Measurements from ENCODE around the gene MAP2K7.
A peak's percentile ranks its signal among the peaks of the same experiment; 100 is the strongest.

The MAP2K7 gene

DNA sequence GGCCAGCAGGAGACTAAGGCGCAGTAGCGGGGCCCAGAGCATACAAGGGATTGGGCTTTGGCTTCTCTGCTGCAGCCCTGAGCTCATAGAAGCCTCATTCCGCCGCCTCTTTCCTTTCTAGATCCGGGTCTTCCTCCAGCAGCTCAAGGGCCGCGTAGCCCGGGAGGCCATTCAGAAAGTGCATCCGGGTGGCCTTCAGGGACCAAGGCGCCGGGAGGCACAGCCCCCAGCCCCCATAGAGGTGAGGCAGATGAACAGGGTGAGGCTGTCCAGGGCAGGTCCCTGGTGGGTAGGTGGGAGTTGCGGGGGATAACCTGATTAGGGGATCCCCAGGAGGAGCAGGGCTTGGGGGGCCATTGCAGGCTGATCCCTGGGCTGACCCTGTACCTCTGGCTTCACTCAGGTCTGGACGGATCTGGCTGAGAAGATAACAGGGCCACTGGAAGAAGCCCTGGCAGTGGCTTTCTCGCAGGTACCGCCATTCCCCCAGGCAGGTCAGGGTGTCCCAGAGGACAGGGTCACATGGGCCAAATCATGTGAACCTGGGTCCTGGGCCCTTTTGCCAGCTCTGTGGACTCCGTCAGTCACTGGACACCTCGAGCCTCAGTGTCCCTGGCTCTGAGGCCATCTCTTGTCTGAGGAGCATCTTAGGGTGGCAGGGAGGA is 17.8 kb downstream of the MAP2K7 start:
- H3K9ac ChIP-seq (ENCODE audit: low read length): peak overlapping the region; percentile 59
- peak overlapping the region; percentile 6 for H3K4me3 ChIP-seq (ENCODE audit: low read length)

DNA sequence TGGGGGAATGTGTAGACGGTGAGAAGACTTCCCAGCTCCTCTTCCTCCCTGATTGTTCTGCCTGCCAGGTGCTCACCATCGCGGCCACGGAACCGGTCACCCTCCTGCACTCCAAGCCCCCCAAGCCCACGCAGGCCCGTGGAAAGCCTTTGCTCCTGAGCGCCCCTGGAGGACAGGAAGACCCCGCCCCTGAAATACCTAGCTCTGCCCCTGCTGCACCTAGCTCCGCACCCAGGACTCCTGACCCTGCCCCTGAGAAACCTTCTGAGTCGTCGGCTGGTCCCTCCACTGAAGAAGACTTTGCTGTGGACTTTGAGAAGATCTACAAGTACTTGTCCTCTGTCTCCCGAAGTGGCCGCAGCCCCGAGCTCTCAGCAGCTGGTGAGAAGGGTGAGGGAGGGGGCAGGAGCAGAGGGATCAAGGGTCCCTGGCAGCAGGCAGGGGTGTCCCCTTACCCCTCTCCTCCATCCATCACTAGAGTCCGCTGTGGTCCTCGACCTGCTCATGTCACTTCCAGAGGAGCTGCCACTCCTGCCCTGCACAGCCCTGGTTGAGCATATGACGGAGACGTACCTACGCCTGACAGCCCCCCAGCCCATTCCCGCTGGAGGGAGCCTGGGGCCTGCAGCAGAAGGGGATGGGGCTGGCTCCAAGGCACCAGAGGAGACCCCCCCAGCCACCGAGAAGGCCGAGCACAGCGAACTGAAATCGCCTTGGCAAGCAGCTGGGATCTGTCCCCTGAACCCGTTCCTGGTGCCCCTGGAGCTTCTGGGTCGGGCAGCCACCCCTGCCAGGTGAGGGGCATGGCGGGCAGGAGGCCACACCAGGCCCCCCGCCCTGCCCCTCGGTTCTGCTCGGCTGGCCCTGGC is 18.5 kb downstream of the MAP2K7 start:
- H3K36me3 ChIP-seq (ENCODE audit: control insufficient read depth, insufficient read depth, low read length): no peaks in the 10 kb centered on the region
- H3K9ac ChIP-seq (ENCODE audit: low read length): peak overlapping the region; percentile 59
- H3K4me1 ChIP-seq (ENCODE audit: control insufficient read depth, insufficient read depth, low read length): peaks cover 38% of the 10 kb centered on the region
- H3K9me3 ChIP-seq (ENCODE audit: control insufficient read depth, low read length): no peaks in the 10 kb centered on the region
- H3K27me3 ChIP-seq (ENCODE audit: control insufficient read depth, insufficient read depth, low read length): peaks cover 25% of the 10 kb centered on the region
- H3K4me3 ChIP-seq (ENCODE audit: low read length): no peak overlapping the region

More for the DNA sequence above, 17.8 kb downstream of the MAP2K7 start:
- Histone ChIP-seq H3K36me3 (ENCODE audit: control insufficient read depth, insufficient read depth, low read length) (no peaks in the 10 kb centered on the region), H3K27me3 (ENCODE audit: control insufficient read depth, insufficient read depth, low read length) (peaks cover 33% of the 10 kb centered on the region), H3K4me1 (ENCODE audit: control insufficient read depth, insufficient read depth, low read length) (peaks cover 36% of the 10 kb centered on the region), H3K9me3 (ENCODE audit: control insufficient read depth, low read length) (no peaks in the 10 kb centered on the region)

DNA sequence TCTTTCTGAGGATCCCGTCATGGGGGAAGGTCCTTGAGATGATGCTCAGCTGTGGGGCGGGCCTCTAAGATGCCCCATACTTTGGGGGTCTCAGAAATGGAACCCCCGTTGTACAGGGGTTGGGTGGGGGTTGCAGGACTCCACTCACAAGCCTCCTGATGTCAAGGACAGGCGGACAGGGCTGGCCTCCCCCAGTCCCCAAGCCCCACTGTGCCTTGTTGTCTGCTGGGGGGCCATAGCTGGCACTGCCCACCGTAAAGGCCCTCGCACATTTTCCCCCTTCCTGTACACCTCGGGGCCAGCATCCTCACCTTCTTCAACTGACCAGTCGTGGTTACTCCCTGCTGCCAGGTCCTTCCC is 19.1 kb downstream of the MAP2K7 start:
- Histone ChIP-seq H3K9me3 (ENCODE audit: control insufficient read depth, low read length) (no peaks in the 10 kb centered on the region), H3K4me1 (ENCODE audit: control insufficient read depth, insufficient read depth, low read length) (peaks cover 32% of the 10 kb centered on the region), H3K4me3 (ENCODE audit: low read length) (no peak overlapping the region), H3K36me3 (ENCODE audit: control insufficient read depth, insufficient read depth, low read length) (no peaks in the 10 kb centered on the region), H3K9ac (ENCODE audit: low read length) (no peak overlapping the region), H3K27me3 (ENCODE audit: control insufficient read depth, insufficient read depth, low read length) (peaks cover 19% of the 10 kb centered on the region)

DNA sequence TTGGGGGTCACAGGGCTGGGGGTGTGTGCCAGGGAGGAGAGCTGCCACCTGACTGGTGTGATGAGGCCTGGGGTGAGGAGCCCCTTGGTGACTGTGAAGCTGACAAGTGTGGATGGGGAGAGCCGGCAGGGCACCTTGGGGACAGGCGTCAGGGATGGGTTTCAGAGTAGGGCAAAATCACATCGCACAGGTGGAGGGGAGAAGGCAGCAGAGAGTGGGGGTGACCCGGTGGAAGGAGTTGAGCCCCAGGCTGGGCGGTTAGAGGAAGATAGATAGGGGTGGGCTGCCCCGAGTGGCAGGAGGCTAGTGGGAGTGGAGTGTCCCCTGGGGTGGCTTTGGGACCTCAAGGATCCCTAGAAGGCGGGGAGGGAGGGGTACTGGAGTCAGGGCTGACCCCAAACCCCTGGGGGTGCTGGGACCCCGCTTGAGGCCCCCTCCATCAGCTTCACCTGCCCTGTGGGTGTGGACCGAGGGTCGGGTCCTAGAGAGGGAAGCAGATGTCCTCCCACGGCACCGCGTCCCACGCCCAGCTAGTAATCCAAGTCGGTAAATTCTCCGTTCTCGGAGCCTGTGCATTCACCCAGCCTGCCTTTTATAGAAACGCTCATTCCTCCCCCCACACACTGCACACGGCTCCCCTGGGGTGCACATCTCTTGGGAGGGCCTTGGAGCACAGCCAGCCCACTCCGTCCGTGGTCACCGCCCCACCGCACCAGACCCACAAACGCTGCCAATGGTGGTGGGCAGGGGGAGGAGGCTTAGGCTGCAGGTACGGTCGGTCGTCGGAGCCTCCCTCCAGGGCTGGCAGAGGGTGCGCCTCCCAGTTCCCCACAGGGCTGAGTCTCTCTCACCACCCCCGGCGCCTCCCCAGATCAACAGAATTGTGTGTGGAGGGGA is 19.9 kb downstream of the MAP2K7 start:
- Histone ChIP-seq H3K27me3 (ENCODE audit: control insufficient read depth, insufficient read depth, low read length) (peaks cover 12% of the 10 kb centered on the region), H3K4me3 (ENCODE audit: low read length) (no peak overlapping the region), H3K36me3 (ENCODE audit: control insufficient read depth, insufficient read depth, low read length) (no peaks in the 10 kb centered on the region), H3K4me1 (ENCODE audit: control insufficient read depth, insufficient read depth, low read length) (peaks cover 28% of the 10 kb centered on the region), H3K9me3 (ENCODE audit: control insufficient read depth, low read length) (no peaks in the 10 kb centered on the region), H3K9ac (ENCODE audit: low read length) (no peak overlapping the region)

DNA sequence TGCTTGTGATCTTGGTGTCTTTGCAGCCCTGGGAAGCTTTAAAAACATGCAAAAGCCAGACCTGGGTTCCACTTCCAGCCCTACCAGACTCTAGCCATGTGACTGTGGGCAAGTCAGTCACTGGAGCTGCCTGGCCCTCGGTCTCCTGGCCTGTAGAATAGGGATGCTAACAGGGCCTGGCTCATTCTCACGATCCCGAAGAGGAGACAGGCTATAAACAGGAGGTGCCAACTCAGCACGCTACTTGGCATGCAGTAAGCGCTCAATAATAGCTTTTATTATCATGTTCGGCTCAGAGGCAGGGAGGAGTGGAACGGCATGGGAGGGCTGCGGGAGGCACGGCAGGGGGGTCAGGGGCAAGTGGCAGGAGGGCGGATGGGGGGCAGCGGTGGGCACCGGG is 20.6 kb downstream of the MAP2K7 start:
- no peak overlapping the region for H3K4me3 ChIP-seq (ENCODE audit: low read length)
- H3K9me3 ChIP-seq (ENCODE audit: control insufficient read depth, low read length): no peaks in the 10 kb centered on the region
- H3K4me1 ChIP-seq (ENCODE audit: control insufficient read depth, insufficient read depth, low read length): peaks cover 28% of the 10 kb centered on the region
- peaks cover 5% of the 10 kb centered on the region for H3K27me3 ChIP-seq (ENCODE audit: control insufficient read depth, insufficient read depth, low read length)
- H3K36me3 ChIP-seq (ENCODE audit: control insufficient read depth, insufficient read depth, low read length): no peaks in the 10 kb centered on the region
- no peak overlapping the region for H3K9ac ChIP-seq (ENCODE audit: low read length)

DNA sequence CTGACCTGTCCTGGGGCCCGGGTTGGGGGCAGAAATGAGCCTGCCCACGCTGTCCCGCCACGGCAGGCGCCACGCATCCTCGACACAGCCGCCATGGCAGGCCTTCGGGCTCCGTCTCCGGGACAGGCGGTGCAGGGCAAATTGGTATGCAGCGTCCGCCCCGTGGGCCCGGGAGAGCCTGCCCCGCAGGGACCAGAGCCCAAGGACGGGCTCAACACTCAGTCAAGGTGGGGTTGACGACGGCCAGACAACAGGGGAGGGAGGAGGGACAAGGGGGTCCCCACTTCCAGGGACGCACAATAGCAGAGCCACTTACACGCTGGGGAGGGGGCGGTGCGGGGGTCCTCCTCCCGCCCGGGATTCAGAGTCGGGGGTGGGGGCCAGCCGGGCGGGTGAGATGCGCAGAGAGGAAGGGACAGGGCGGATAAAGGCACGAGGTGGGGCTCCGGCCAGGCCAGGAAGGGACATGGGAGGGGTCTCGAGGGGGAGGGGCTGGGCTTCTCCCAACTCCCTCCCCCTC is 21.0 kb downstream of the MAP2K7 start:
- Histone ChIP-seq H3K9ac (ENCODE audit: low read length) (no peak overlapping the region), H3K4me3 (ENCODE audit: low read length) (no peak overlapping the region), H3K4me1 (ENCODE audit: control insufficient read depth, insufficient read depth, low read length) (peaks cover 23% of the 10 kb centered on the region), H3K9me3 (ENCODE audit: control insufficient read depth, low read length) (no peaks in the 10 kb centered on the region), H3K27me3 (ENCODE audit: control insufficient read depth, insufficient read depth, low read length) (peaks cover under 1% of the 10 kb centered on the region), H3K36me3 (ENCODE audit: control insufficient read depth, insufficient read depth, low read length) (no peaks in the 10 kb centered on the region)

DNA sequence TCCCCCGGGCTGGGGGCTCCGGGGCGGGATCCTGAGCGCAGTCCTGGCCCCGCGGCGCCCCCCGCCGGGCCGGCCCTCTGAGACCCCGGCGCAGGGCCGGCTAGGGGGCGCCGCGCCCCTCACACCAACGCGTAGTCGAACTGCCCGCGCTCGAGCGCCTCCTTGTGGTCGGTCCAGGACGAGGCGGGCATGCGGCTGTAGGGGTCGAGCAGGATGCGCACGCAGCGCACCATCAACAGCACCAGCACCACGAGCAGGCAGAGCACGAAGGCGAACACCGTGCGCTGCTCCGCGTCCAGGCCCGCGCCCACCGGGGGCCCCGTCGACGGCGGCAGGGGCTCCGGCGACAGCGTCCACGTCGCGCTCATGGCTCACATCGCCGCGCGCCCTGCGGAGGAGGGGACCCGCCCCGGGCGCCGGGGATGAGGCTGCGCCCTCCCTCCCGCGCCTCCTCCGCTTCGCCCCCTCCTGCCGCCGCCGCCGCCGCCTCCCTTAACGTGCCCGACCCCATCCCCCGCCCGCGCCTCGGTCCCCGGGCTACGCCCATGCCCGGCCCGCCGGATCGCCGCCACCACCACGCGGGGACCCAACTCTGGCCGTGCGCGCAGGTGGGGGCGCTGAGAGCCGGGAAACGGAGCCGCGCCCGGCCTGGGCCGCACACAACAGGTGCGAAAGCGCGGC is 21.6 kb downstream of the MAP2K7 start:
- Histone ChIP-seq H3K4me3 (ENCODE audit: low read length) (no peak overlapping the region), H3K9me3 (ENCODE audit: control insufficient read depth, low read length) (no peaks in the 10 kb centered on the region), H3K27me3 (ENCODE audit: control insufficient read depth, insufficient read depth, low read length) (no peaks in the 10 kb centered on the region), H3K4me1 (ENCODE audit: control insufficient read depth, insufficient read depth, low read length) (peaks cover 20% of the 10 kb centered on the region), H3K9ac (ENCODE audit: low read length) (no peak overlapping the region), H3K36me3 (ENCODE audit: control insufficient read depth, insufficient read depth, low read length) (no peaks in the 10 kb centered on the region)

DNA sequence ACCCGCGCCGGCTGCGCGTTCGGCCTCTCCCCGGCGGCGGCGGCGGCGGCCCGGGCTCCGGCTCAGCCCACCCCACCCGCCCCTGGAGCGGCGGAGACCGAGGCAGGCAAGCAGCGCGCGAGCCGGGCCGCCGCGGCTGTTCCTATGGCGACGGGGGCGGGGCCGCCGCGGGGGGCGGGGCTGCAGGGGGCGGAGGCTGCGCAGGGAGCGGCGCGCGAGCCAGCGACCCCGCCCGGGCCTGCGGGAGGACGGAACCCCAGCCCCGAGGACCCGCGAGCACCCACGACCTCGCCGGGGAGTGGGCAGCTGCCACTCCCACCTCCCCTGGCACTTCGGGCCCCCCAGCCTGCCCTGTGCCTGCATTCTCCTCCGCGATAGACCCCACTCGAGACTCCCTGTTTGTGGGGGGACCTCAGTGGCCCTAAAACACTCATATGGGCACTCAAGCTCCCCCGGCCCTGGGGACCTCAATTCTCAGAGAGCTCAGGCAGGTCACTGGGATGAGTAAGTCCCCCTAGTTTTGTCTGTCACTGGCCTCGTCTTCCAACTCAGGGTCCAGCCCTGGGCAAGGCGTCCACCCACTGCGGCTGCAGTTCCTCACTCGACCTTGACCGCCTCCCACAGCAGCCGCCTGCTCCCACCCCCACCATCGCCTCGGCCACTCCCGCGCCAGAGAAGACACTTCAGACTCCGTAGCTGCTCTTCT is 22.5 kb downstream of the MAP2K7 start, which contains the start of gene CTXN1:
Gene CTXN1, minus strand, starts transcription at position 115 of the 706 bp plus-strand sequence. CDS start 597 bp downstream, outside the sequence.
- no peak within 1 kb of the TSS for H3K4me3 ChIP-seq (ENCODE audit: low read length)
- H3K4me1 ChIP-seq (ENCODE audit: control insufficient read depth, insufficient read depth, low read length): peaks cover 17% of the 10 kb centered on the region
- H3K9me3 ChIP-seq (ENCODE audit: control insufficient read depth, low read length): no peaks in the 10 kb centered on the region
- no peaks in the 10 kb centered on the region for H3K27me3 ChIP-seq (ENCODE audit: control insufficient read depth, insufficient read depth, low read length)
- H3K9ac ChIP-seq (ENCODE audit: low read length): peak within 1 kb of the TSS; percentile 28
- no peaks in the 10 kb centered on the region for H3K36me3 ChIP-seq (ENCODE audit: control insufficient read depth, insufficient read depth, low read length)

DNA sequence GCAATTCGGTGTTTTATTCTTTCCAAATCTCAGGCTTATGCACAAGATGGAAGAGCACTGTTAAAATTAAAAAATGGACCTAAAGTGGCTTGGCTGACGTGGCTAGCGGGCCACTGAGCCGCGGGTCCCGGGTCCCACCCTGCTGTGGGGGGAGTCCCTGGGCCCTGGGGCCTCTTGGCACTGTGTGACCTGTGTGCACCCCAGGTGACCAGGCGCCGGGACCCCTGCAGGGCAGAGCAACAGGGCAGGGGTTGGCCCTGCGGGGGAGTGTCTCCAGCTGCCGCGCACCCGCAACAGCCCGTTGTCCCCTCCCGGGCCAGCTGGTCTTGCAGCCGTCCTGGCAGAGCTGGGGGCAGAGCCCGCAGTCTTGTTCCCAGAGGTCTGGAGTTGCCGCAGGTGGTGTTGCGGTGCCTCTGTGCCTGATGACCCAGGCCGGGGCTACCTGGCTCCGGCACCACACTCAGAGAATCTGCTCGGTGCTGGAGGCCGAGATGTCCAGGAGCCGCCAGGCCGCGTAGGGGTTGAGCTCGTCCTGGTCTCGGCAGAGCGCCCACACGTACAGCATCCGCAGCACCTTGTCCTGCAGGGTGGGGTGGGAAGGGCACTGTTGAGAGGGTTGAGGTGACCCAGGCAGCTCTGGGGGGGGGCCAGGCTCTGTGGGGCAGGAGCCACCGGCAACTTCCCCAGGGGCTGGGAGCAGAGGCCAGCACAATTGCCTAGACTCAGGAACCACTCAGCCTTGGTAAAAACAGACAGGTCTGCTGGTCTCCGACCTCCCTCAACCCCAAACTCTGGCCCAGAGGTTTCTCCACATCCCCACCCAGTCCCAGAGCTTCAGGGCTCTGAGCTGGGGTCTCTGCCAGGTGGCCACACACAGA is 23.3 kb downstream of the MAP2K7 start:
- H3K9me3 ChIP-seq (ENCODE audit: control insufficient read depth, low read length): no peaks in the 10 kb centered on the region
- no peak overlapping the region for H3K9ac ChIP-seq (ENCODE audit: low read length)
- peaks cover 9% of the 10 kb centered on the region for H3K4me1 ChIP-seq (ENCODE audit: control insufficient read depth, insufficient read depth, low read length)
- H3K27me3 ChIP-seq (ENCODE audit: control insufficient read depth, insufficient read depth, low read length): no peaks in the 10 kb centered on the region
- no peaks in the 10 kb centered on the region for H3K36me3 ChIP-seq (ENCODE audit: control insufficient read depth, insufficient read depth, low read length)
- no peak overlapping the region for H3K4me3 ChIP-seq (ENCODE audit: low read length)

DNA sequence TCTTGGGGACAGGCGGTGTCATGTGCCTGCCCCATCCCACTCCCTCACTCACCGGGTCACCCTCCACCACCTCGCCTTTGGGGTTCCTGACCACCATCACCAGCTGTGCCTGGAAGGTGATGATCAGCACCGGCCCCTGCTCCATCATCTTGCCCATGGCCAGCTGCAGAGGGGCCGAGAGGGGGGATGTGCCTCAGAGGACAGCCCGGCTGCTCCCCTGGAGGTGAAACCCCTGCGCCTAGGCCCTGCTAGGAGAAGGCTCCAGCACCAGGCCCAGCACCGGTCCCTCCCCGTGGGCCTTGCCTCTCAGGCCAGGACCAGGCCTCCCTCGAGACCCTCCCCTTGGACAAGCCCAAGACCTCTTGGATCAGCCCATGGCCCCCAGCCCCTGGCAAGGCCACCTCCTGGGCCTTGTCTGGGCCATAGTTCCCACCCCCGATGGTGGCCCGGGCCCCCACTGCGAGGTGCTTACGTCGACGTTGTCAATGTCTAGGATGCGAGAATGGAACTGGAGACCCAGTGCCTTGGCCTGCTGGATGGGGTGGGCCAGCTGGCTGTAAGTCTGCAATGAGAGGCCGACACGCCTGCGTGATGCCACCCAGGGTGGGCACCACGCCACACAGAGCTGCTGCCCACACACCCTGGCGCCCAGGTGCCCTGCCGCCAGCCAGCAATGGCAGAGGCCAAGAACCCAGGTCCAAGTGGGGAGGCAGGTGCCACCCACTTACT is 24.1 kb downstream of the MAP2K7 start:
- Histone ChIP-seq H3K4me3 (ENCODE audit: low read length) (no peak overlapping the region), H3K27me3 (ENCODE audit: control insufficient read depth, insufficient read depth, low read length) (no peaks in the 10 kb centered on the region), H3K9me3 (ENCODE audit: control insufficient read depth, low read length) (no peaks in the 10 kb centered on the region), H3K9ac (ENCODE audit: low read length) (no peak overlapping the region), H3K4me1 (ENCODE audit: control insufficient read depth, insufficient read depth, low read length) (peaks cover 6% of the 10 kb centered on the region), H3K36me3 (ENCODE audit: control insufficient read depth, insufficient read depth, low read length) (no peaks in the 10 kb centered on the region)
